ENCODE data around the gene TLNRD1.

The TLNRD1 gene

GRCh38 chr15:80978685-80979329 is 21.9 kb upstream of the TLNRD1 start:
- peak; percentile 55 for DNase-seq (ENCODE audit: low spot score)

GRCh38 chr15:80979538-80980200 is 21.1 kb upstream of the TLNRD1 start:
- no peak for DNase-seq (ENCODE audit: low spot score)

- DNase-seq (ENCODE audit: low spot score): no peak
Observed at GRCh38 chr15:80982205-80982604, 18.5 kb upstream of the TLNRD1 start.

- DNase-seq (ENCODE audit: low spot score): no peak
Observed at GRCh38 chr15:80982839-80983238, 17.9 kb upstream of the TLNRD1 start.

GRCh38 chr15:80984856-80985255 is 15.9 kb upstream of the TLNRD1 start:
- DNase-seq (ENCODE audit: low spot score): no peak

- DNase-seq (ENCODE audit: low spot score): no peak
Observed at GRCh38 chr15:80985981-80986380, 14.7 kb upstream of the TLNRD1 start.

- DNase-seq (ENCODE audit: low spot score): no peak
Observed at GRCh38 chr15:80986487-80986886, 14.2 kb upstream of the TLNRD1 start.

GRCh38 chr15:80988148-80988796 is 12.5 kb upstream of the TLNRD1 start:
- no peak for DNase-seq (ENCODE audit: low spot score)

- no peak for DNase-seq (ENCODE audit: low spot score)
Observed at GRCh38 chr15:80989081-80989517, 11.6 kb upstream of the TLNRD1 start.

- peak; percentile 95 for DNase-seq (ENCODE audit: low spot score)
Observed at GRCh38 chr15:80989518-80990478, 10.9 kb upstream of the TLNRD1 start, which contains the start of gene MESD. MESD (minus strand) TSS chr15:80989819; CDS start chr15:80989791, 28 bp downstream.

GRCh38 chr15:80990955-80991354 is 9.8 kb upstream of the TLNRD1 start:
- no peak for DNase-seq (ENCODE audit: low spot score)

GRCh38 chr15:80991421-80991820 is 9.3 kb upstream of the TLNRD1 start:
- peak; percentile 51 for DNase-seq (ENCODE audit: low spot score)

GRCh38 chr15:80992006-80992405 is 8.7 kb upstream of the TLNRD1 start:
- no peak for DNase-seq (ENCODE audit: low spot score)

GRCh38 chr15:80992441-80992840 is 8.3 kb upstream of the TLNRD1 start:
- DNase-seq (ENCODE audit: low spot score): no peak

GRCh38 chr15:80996247-80996646 is 4.5 kb upstream of the TLNRD1 start:
- DNase-seq (ENCODE audit: low spot score): peak; percentile 47

GRCh38 chr15:80997692-80998091 is 3.0 kb upstream of the TLNRD1 start:
- no peak for DNase-seq (ENCODE audit: low spot score)

- DNase-seq (ENCODE audit: low spot score): no peak
Observed at GRCh38 chr15:80998251-80998650, 2.5 kb upstream of the TLNRD1 start.

- DNase-seq (ENCODE audit: low spot score): no peak
Observed at GRCh38 chr15:80999623-81000036, 1.1 kb upstream of the TLNRD1 start.

GRCh38 chr15:81000144-81000623 is 539 bp upstream of the TLNRD1 start:
- peak; percentile 39 for DNase-seq (ENCODE audit: low spot score)

GRCh38 chr15:81001152-81002008 is 657 bp downstream of the TLNRD1 start:
- DNase-seq (ENCODE audit: low spot score): peak; percentile 56

GRCh38 chr15:81002009-81002330 is 1.2 kb downstream of the TLNRD1 start:
- DNase-seq (ENCODE audit: low spot score): no peak
